Fibroblast of gingiva (primary cell): ENCODE data around the gene SYTL5.
"Not testable (repeated sequence)": the region's sequence is repeated elsewhere in the genome, so short reads cannot be mapped to it uniquely, and the experiment has no call there.

ENCODE experiments used
- DNase-seq: peaks from one replicate; pipeline ENCODE4 v3.0.0-alpha.2; 2011; ENCODE audit warnings: low read depth

The SYTL5 gene

DNA sequence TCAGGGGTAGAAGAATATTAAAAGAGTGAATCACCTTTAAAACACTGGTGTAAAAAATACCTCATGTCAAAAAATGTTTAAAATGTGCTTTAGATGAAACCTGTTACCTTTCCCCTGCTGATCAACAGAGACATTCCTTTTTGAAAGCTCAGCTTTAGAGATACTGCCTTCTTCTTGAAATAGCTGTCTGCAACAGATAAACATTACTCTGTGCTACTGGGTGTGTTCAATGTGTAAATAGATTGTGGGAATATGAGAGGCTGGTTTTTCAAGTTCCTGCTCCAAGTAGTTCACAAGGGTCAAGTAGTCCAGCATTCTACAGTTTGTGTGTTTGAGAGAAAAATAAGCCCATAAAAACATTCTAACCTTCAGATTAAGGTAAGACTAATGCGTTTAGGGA is at the start of gene SYTL5:
Gene SYTL5, plus strand, starts transcription at position 263 of the 400 bp plus-strand sequence. CDS start 27,337 bp downstream, outside the sequence.
- no peak for DNase-seq

DNA sequence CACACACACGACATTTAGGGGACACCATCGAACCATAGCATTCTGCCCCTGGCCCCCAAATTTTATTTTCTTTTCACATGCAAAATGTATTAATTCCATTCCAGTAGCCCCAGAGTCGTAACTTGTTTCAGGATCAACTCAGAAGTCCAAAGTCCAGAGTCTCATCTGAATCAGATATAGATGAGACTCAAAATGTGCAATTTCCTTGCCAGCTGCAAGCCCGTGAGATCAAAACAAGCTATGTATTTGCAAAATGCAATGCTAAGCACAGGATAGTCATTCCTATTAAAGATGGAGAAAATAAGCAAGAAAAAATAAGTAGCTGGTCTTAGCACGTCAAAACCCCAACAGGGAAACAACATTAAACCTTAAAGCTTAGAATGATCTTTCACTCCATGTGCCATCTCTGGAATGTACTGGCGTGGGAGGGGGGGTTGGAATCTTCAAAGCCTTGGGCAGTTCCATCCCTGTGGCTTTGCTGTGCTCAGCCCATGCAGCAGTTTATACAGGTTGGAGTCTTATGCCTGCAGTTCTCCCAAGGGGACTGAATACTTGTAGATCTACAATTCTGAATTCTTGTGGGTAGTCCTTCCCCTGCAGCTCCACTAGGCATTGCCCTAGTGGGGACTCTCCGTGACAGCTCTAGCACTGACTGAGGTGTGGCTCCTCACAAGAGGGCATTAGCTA is 47.7 kb upstream of the SYTL5 start:
- DNase-seq = peak; percentile 55

DNA sequence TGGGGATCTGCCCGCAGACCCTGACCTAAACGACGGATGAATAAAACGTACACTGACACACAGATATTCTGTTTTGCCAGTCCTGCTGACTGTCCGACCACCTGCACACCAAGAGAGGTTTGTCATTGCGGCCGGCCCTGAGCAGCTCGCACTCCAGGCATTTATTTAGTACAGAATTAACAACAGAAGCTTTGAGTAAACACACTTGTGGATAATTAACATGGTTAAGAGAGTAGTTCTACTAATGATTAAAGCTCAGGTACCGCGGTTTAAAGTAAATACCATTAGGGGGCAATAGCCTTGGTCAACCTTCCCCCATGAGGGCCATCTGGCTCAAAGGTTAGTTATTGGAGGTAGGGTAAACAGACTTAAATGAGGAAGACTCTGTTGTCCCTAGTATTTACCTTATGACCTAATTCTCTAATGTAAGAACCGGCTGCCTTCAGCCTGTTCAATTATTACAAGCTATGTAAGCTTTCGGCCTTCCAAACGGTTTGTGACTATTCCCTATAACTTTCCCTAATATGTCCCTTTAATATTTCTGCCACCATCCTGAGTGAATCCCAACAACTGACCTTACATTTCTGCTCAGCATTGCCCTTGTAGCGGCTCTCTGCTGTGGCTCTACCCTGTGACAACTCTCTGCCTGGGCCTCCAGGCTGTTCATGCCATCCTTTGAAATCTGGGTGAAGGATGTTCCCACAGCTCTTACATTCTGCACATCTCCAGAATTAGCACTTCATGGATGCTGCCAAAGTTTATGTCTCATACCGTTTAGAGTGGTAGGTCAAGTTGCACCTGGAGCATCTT is 46.9 kb upstream of the SYTL5 start:
- no peak for DNase-seq

DNA sequence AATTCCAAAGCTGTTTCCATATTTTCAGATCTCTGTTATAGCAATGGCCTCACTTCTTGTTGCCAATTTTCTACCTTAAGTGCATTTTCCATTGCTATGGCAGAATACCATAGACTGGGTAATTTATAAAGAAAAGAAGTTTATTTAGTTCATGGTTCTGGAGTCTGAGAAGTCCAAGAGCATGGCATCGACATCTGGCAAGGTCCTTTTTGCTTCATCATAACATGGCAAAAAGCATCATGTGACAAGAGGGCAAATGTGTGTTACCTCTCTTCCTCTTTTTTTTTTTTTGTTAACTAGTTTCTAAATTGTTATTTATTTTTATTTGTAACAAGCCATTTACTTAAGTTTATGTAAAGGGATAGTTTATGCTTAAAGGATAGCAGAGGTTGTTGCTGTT is 45.2 kb upstream of the SYTL5 start:
- no peak for DNase-seq

DNA sequence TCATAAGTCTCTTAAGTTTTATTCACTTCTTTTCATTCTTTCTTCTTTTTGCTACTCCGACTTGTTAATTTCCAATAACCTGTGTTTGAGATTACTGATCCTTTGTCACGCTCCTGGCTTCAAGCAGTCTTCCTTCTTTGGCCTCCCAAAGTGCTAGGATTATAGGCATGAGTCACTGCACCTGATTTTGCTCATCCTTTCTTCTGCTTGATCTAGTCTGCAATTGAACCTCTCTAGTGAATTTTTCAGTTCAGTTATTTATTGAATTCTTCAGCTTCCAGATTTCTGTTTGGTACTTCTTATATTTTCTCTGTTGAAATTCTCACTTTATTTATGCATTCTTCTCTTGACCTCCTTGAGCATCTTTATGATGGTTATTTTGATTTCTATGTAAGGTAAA is 38.6 kb upstream of the SYTL5 start:
- no peak for DNase-seq

DNA sequence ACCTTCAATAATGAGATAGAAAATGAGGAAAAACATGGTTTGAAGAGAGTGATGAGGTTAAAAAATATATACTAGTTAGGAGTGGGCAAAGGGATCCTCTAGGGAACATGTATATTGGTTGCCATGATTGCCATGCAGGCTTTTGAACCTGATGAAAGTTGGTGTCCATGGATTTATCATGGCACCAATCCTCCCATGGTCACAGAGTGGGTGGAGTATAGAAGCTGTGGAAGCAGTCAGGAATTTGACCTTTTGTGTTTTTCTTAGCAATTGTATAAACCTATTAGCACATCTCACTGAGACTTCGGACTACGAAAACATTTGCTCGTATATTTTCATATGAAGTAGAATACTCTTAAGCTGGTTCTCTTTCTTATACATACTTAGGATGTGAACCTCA is 30.9 kb upstream of the SYTL5 start:
- DNase-seq = no peak

DNA sequence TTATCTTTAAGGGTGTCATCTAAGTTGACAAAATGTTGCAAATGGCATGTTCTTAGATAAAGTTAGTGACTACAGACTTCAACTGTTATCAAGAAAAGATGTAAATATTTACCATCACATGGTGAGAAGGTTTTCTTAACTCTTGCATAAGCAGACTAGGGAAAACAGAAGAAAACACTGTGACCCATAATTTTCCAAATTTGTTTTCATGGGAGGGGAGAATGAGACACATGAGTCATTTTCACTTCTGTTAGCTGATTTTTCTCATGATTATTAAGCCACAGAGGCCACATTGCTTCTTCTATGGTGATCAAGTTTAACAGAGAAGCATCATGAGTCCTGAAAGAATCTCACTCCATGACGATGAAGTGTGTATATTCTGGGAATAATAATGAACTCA is 30.2 kb upstream of the SYTL5 start:
- DNase-seq = no peak

DNA sequence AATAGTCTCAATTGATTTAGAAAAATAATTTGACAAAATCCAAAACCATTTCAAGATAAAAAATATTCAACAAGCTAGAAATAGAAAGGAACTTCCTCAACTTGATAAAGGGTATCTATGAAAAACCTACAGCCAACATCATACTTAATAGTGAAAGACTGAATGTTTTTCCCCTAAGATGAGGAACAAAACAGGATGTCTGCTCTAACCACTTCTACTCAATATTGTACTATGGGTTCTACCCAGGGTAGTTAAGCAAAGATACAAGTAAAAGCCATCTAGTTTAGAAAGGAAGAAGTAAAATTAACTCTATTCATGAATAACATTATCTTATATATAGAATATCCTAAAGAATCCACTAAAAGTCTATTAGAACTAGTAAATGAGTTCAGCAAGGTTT is 21.5 kb upstream of the SYTL5 start:
- no peak for DNase-seq

DNA sequence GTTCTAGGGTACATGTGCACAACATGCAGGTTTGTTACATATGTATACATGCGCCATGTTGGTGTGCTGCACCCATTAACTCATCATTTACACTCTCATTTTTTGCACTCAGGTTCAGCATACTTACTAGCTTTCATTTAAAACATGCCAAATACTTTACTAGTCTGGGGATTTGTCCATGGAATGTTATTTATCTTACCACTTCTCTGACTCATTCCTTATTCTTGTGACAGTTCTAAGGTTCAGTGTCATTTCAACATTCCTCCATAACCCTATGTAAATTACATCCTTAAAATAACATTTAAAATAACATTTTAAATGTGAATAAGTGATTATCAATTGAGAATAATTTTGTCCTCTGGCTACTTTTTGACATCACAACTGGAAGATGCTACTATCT is 19.5 kb upstream of the SYTL5 start:
- DNase-seq = peak; percentile 41

DNA sequence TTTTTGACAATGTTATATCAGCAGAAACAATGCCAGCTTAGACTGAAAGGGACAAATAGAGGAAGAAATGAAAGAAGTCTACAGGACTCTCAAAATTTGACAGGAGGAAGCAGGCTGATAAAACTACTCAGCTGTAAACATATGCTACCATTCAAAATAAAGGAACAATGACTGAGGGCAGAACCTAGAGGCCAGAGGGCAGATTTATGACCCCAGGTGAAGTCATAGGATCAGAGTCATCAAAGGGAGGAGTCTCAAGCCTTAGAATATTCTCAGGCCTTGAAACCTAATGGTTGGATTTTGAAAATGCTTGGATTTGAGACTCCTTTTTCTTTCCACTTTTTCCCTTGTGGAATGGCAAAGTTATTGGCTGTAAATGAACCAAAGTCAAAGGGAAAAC is 17.0 kb upstream of the SYTL5 start:
- DNase-seq = no peak

DNA sequence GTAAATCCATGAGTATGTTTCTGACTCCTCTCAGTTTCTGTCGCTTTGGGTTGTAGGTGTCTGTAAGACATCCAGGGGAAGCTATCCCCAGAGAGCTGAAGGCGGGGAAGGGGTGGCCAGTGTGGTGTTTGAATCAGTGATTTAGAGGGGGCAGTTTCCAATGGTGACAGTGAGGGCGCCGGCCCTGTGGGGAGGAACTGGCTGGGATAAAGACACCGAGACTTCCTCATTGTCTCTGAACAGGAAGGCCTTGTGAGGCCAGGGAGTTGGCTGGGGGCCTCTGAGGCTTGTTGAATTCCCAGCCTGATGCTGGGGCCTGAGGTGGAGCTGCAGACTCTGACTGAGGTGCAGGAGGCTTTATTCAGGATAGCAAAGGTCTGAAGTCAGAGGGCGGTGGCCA is 15.1 kb upstream of the SYTL5 start:
- not testable (repeated sequence) for DNase-seq

DNA sequence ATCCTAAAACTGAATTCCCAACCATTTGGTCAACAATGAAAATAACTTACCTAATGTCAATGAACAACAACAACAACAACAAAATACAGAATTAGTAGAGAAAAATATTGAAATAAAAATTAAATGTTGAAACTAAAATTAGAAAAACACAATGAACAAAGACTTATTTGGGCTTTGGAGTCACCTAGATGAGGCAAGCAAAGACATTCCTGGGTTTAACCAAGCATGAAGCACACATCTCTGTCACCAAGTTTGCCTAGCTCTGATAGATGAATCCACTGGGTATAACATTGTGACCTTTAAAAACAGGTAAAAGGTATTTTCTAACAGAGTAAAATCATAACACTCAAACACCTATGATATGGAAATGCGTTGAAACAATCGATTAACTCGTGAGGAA is 13.2 kb upstream of the SYTL5 start:
- DNase-seq = no peak

DNA sequence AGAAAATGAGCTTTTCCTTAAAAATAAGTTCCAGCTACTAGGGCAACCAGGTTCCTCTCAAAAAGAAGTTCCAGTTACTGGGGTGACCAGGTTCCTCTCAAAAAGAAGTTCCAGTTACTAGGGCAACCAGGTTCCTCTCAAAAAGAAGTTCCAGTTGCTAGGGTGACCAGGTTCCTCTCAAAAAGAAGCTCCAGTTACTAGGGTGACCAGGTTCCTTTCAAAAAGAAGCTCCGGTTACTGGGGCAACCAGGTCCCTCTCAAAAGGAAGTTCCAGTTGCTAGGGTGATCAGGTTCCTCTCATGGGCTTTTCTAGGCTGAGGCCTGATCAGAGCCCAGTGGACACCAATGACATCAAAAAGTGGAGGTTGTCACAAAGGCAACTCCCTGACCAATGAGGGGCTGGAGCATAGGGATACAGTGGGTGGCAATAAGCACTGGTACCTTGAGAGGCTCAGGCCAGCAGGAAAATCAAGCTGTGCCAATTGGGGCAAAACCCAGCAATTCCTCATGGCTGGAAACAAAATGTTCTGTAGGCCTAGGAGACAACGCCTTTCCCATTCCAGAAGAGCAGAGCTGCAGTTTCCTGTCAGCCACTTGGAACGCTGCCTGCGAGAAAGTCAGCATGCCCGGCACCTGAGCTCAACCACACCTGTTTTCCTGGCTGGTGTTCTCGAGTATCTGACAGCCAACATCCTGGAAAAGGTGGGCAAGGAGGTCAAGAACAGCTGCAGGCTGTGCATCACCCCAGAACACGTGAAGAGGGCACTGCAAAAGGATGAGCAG is 12.3 kb upstream of the SYTL5 start:
- no peak for DNase-seq

DNA sequence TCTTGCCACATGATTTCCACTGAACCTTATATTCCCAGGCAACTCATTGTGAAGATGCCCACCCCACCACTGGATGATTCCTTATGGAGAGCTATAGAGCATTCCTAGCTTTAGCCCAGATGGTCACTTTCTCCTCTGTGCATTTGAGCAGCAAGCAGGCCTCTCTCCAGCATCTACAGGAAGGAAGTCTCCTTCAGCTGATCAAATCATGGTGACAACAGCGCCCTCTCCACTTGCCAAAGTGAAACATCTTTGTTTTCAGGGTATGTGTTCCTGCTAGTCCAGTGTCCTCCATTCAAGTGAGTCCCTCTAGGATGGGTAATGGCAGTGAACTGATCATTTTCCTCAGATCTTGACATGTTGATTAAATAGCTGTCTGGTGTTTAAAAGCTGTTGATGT is 10.9 kb upstream of the SYTL5 start:
- DNase-seq = no peak

DNA sequence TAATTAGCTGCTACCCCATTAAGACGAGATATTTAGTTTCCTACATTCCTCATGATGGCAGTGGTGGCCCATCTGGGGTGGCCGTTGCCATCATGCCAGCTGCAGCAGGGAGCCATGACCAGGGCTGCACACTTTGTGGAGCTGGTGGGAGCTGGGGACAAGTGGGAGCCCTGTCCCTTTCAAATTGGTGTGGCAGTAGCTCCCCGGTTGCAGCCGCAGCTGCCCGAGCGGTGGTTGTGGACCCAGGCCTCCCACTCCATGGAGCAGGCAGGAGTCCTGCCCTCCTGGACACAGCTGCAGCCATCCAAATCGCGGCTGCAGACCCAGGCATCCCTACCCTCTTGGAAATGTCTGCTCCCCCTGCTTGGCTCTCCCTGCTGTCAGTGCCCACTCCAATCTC is 9.3 kb upstream of the SYTL5 start:
- DNase-seq = no peak

DNA sequence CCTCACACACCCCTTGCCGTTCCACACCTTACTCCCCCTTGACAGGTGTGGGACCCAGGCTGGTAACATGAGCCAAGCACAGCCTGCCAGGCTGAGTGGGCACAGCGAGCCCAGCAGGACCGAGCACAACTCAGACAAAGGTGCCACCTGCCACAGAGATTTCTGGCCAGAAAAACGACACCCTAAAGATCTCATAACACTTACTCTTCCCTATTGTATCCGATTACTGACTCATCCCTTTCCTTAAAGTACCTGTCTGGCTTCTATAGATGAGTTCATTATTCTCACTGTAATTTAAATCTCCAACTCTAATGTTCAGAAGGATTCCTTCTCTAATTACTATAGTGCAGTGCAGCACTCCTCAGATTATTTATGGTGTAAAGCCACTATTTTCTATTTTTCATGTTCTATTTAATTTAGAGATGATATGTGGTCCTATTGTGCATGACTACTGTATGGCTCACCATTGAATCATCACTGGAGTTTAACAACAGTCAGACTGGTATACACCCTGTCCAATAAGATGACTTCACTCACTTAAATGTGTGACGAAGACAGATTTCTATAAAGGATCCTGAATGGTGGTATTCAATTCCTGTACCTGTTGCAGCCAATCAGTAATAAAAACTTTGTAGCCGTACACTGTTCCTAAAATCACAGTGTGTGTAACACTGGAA is 7.6 kb upstream of the SYTL5 start:
- peak; percentile 16 for DNase-seq

DNA sequence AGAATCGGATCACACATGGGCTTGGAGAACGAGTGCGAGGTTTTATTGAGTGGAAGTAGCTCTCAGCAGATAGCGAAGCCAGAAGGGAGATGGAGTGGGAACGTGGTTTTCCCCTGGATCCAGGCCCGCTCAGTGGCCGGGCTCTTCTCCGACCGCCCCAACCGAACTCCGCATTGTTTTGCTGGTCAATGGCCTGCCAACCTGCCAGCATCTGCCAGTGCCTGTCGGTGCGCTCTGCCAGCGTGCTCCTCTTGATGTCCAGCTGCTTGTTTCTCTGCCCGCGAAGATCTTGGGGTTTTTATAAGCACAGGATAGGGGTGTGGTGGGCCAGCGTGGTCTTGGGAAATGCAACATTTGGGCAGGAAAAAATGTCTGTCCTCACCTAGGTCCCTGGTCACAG is 5.6 kb upstream of the SYTL5 start:
- DNase-seq = no peak

DNA sequence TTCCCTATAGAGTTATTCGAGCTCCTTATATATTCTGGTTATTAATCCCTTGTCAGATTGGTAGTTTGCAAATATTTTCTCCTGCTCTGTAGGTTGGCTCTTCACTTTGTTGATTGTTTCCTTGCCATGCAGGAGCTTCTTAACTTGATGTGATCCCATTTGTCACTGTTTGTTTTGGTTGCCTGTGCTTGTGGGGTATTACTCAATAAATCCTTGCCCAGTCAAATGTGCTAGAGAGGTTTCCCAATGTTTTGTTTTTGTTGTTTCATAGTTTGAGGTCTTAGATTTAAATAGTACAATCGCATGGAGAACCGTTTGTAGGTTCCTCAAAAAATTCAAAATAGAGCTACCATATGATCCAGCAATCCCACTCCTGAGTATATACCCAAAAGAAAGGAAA is 2.3 kb upstream of the SYTL5 start:
- peak; percentile 70 for DNase-seq

DNA sequence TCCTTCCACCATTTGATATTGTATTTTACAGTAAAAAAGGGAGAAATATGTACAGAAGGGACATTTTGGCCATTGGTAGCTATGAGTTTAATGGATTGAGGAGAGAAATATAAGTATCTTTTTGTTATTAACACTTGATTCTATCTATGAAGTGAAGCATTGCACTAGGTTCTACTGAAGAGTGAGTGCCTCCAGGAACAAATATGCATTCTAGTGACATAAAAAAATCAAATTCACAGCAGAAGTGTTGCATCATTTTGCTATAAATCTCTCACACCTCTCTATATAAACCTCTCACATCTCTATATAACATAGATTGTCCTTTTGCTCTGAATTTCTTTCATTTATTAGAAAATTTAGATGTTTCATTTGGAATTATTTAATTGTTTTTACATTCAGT is 425 bp downstream of the SYTL5 start:
- no peak for DNase-seq

DNA sequence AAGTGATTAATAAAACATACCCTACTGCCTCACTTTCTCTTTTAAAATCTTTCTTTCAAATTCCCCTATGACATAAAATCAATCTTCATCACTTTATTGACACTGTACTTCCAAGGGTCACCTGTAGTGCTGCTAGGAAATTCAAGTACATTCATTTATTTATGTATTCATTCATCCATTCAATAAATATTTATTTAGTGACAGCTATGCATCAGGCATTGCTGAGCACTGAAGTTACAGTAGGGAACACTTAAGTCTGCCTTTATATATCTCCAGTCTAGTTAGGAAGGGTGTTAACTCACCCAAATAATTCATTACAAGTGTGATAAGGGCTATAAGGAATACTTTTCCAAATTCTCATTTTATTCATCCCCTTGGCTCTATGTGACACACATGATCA is 2.3 kb downstream of the SYTL5 start:
- no peak for DNase-seq

DNA sequence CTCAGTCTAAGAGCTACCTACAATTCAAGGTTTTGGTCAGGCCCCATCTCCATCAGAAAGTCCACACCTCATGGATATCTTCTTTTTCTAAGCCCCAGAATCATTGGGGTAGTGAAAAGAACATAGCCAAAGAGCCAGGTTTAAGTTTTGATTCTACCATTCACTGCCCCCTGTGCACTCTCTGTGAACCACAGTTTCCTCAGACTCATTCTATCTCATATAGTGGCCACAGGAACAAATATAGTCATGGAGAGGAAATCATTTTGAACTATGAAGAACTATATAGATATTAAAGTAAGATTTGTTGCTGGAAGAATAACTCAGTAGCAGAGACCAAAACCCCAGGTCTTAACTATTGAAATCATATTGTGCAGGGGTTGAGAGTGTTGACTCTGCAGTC is 3.3 kb downstream of the SYTL5 start:
- no peak for DNase-seq

DNA sequence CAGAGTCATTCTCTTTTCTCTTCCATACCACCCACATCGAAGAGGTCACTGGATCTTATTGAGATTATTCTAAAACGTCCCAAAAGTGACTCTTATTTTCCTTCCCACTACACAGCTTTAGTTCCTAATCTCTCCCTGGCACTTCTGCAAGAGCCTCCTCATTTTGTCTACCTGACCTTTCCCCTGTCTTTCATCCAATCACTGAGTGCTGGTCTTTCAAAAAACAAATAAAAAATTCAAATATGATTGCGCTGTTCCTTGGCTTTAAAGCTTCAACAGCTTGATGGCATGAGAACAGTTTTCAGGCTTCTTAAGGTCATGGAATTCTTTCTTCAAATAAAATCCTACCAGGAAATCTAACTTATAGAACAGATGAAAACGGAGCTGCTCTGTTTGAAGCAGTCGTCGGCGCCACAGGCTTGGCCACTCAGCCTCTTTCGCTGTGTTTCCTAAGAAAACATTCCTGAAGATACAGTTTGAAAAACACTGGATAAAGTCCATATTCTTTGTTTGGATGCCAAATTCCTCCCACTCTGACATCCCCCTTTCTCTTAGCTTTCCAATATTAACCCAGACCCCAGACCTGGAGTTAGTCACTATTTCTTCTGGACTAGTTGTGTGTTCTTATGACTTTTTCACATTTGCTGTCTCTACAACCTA is 12.5 kb downstream of the SYTL5 start:
- DNase-seq = no peak
